CD8-positive, alpha-beta memory T cell (primary cell): ENCODE measurements around the gene PDGFA. TPM values are rescaled to one million over a fixed set of nuclear protein-coding genes. Genes with fewer than 3 reads are reported as not detected.
A peak's percentile ranks its signal among the peaks of the same experiment; 100 is the strongest.

Experiments used
- CTCF ChIA-PET: fragments of 350-600 bp; sonication (Branson Sonifier 250); formaldehyde crosslinking; loops from one replicate; lab custom pipeline; 2021; ENCODE audit warnings: antibody characterized with exemption; lab: Charles Lee
- POLR2A ChIA-PET: fragments of 350-600 bp; sonication (Branson Sonifier 250); formaldehyde crosslinking; loops from one replicate; lab custom pipeline; 2021; ENCODE audit warnings: antibody characterized with exemption; lab: Charles Lee
- DNase-seq, 5 donors: peaks; one replicate each; pipeline versions ENCODE4 v3.0.0 to v3.0.0-alpha.2; 2020 to 2022; ENCODE audit warnings: mixed read lengths in 1 of 5
- H3K27ac ChIP-seq: one replicate; pipeline ENCODE4 v1.7.0; 2013; ENCODE audit warnings: low read depth, mild to moderate bottlenecking, low read length, moderate library complexity
- H3K27me3 ChIP-seq: 2 replicates; pipeline ENCODE4 v1.7.0; 2013; ENCODE audit warnings: low read length, mild to moderate bottlenecking; ENCODE audit not compliant: insufficient read depth, poor library complexity, severe bottlenecking
- H3K36me3 ChIP-seq: 2 replicates; pipeline ENCODE4 v1.7.0; 2013; ENCODE audit warnings: mild to moderate bottlenecking, low read length, moderate library complexity; ENCODE audit not compliant: insufficient read depth
- H3K4me1 ChIP-seq: 2 replicates; pipeline ENCODE4 v1.7.0; 2013; ENCODE audit warnings: mild to moderate bottlenecking, low read length, moderate library complexity; ENCODE audit not compliant: insufficient read depth
- H3K4me3 ChIP-seq: 2 replicates; pipeline ENCODE4 v1.7.0; 2013; ENCODE audit warnings: mild to moderate bottlenecking, low read length
- H3K9me3 ChIP-seq: 2 replicates; pipeline ENCODE4 v1.7.0; 2013; ENCODE audit warnings: mild to moderate bottlenecking, low read length
- H3K27ac Mint-ChIP-seq, 8 donors: one replicate each; pipeline ENCODE4 v1.8.0; 2020 to 2021; ENCODE audit warnings: mixed read lengths in 8 of 8, mild to moderate bottlenecking in 6 of 8, inconsistent platforms in 3 of 8, moderate library complexity in 3 of 8
- H3K27me3 Mint-ChIP-seq, 2 donors: one replicate each; pipeline ENCODE4 v1.8.0; 2020 to 2021; ENCODE audit warnings: mixed read lengths in 2 of 2, mild to moderate bottlenecking in 1 of 2, moderate library complexity in 1 of 2
- H3K36me3 Mint-ChIP-seq, 3 donors: one replicate each; pipeline ENCODE4 v1.8.0; 2020 to 2021; ENCODE audit warnings: mixed read lengths in 3 of 3, inconsistent platforms in 1 of 3, mild to moderate bottlenecking in 1 of 3
- H3K4me1 Mint-ChIP-seq, 3 donors: one replicate each; pipeline ENCODE4 v1.8.0; 2020 to 2021; ENCODE audit warnings: mixed read lengths in 3 of 3, inconsistent platforms in 1 of 3, mild to moderate bottlenecking in 1 of 3
- H3K4me3 Mint-ChIP-seq, 7 donors: one replicate each; pipeline ENCODE4 v1.8.0; 2020 to 2021; ENCODE audit warnings: mixed read lengths in 7 of 7, mild to moderate bottlenecking in 6 of 7, moderate library complexity in 4 of 7, inconsistent platforms in 2 of 7
- H3K9me3 Mint-ChIP-seq, 5 donors: one replicate each; pipeline ENCODE4 v1.8.0; 2020 to 2022; ENCODE audit warnings: mixed read lengths in 5 of 5, mild to moderate bottlenecking in 3 of 5, moderate library complexity in 2 of 5, inconsistent platforms in 1 of 5
- polyA plus RNA-seq: library from polyadenylated mRNA; unstranded; fragments of 300-500 nt; fragmentation: Illumina TruSeq; gene quantifications from one replicate; pipeline ENCODE4 v1.2.3, GENCODE V29; 2021
- total RNA-seq, 2 experiments: library from RNA; stranded (reverse); gene quantifications; one replicate each; pipeline ENCODE4 v1.2.3, GENCODE V29; 2021

The PDGFA gene
- total and polyA plus RNA-seq, 3 experiments from 2014 or later, result 0.68 to 11.9 (median 11.6) TPM

DNA sequence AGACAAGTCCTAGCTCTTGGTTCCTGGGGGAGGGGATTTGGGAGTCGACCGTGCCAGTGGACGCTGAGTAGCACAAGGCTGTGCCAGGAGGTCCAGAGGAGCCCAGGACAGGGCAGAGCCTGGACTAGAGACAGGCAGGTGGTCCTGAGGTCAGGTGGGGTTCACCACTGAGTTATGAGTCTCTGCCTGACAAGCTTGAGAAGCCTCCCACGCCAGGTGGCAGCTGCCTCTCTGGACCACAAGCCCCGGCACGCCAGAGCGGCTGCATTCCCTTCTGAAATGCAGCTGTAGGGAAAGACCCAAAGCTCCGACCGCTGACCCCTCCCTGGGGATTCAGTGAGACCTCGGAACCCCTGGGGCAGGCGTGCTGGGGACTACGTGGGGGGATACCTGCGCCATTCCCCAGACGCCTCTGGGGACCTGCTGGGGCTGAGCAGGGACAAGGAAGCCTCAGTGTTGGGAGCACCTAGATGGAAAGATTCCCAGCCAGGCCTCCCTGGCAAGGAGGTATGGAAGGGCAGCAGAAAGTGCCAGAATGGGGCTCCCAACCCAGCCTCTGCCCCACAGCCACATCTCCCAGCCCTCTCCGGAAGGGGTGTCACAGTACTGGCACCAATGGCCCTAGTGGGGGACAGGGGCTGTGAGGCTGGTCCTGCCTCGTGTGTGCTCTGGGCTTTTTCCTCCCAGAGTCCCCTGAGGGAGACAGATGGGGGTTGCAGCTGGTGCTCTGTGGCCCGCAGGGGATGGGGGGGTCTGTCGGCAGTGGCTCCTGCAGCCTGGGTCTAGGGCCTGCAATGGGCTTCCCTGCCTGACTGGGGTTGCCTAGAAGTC lies 29.0 kb downstream of the PDGFA start:
- no peaks in the 10 kb centered on the region for H3K36me3 ChIP-seq
- DNase-seq, result no peak
- CTCF ChIA-PET, result no interaction called here
- POLR2A ChIA-PET, result no interaction called here
- H3K4me1 ChIP-seq, result no peaks in the 10 kb centered on the region
- H3K27ac ChIP-seq, result no peak overlapping the region
- Mint-ChIP-seq H3K4me1 (no peaks in the 10 kb centered on the region), H3K36me3 (no peaks in the 10 kb centered on the region), H3K4me3 (no peak overlapping the region), H3K27me3 (peaks cover 1 to 16% of the 10 kb centered on the region in 2 donors), H3K9me3 (no peaks in the 10 kb centered on the region), H3K27ac (peak overlapping the region in 2 of 8 donors; percentile 51 to 75)
- no peaks in the 10 kb centered on the region for H3K9me3 ChIP-seq
- H3K4me3 ChIP-seq, result no peak overlapping the region
- peaks cover 5% of the 10 kb centered on the region for H3K27me3 ChIP-seq

DNA sequence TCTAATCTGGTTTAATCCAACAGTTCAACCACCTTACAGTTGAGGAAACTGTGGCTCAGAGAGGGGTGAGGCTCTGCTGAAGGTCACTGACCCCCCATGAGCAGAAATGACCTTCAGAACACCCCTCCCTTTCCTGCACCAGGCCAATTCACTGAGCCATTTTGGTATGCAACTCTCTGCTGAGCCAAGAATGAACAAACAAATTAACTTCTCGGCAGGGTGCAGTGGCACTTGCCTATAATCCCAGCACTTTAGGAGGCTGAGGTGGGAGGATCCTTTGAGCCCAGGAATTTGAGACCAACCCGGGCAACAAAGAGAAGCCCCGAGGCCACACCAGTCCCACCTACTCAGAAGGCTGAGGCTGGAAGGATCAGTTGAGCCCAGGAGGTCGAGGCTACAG lies 29.8 kb downstream of the PDGFA start:
- Mint-ChIP-seq H3K27me3 (peaks cover 1 to 16% of the 10 kb centered on the region in 2 donors), H3K4me1 (no peaks in the 10 kb centered on the region), H3K9me3 (no peaks in the 10 kb centered on the region), H3K27ac (no peak overlapping the region), H3K4me3 (no peak overlapping the region), H3K36me3 (no peaks in the 10 kb centered on the region)
- ChIA-PET CTCF (no interaction called here), POLR2A (no interaction called here)
- DNase-seq, result peak in 1 of 5 donors; percentile 3
- Histone ChIP-seq H3K27ac (no peak overlapping the region), H3K4me1 (no peaks in the 10 kb centered on the region), H3K9me3 (no peaks in the 10 kb centered on the region), H3K27me3 (peaks cover 5% of the 10 kb centered on the region), H3K4me3 (no peak overlapping the region), H3K36me3 (no peaks in the 10 kb centered on the region)

GRCh38 chr7:486216-486743 lies 33.4 kb downstream of the PDGFA start:
- Mint-ChIP-seq H3K4me3 (no peak overlapping the region), H3K27me3 (peaks cover 6 to 34% of the 10 kb centered on the region in 2 donors), H3K27ac (no peak overlapping the region), H3K4me1 (no peaks in the 10 kb centered on the region), H3K36me3 (peaks cover 0 to 5% (median 0%) of the 10 kb centered on the region in 3 donors), H3K9me3 (peaks cover 0 to 3% (median 0%) of the 10 kb centered on the region in 5 donors)
- Histone ChIP-seq H3K36me3 (no peaks in the 10 kb centered on the region), H3K4me1 (no peaks in the 10 kb centered on the region), H3K27ac (no peak overlapping the region), H3K9me3 (no peaks in the 10 kb centered on the region), H3K4me3 (no peak overlapping the region), H3K27me3 (peaks cover 5% of the 10 kb centered on the region)
- DNase-seq, result peak in 1 of 5 donors; percentile 14
- ChIA-PET POLR2A (no interaction called here), CTCF (no interaction called here)

DNA sequence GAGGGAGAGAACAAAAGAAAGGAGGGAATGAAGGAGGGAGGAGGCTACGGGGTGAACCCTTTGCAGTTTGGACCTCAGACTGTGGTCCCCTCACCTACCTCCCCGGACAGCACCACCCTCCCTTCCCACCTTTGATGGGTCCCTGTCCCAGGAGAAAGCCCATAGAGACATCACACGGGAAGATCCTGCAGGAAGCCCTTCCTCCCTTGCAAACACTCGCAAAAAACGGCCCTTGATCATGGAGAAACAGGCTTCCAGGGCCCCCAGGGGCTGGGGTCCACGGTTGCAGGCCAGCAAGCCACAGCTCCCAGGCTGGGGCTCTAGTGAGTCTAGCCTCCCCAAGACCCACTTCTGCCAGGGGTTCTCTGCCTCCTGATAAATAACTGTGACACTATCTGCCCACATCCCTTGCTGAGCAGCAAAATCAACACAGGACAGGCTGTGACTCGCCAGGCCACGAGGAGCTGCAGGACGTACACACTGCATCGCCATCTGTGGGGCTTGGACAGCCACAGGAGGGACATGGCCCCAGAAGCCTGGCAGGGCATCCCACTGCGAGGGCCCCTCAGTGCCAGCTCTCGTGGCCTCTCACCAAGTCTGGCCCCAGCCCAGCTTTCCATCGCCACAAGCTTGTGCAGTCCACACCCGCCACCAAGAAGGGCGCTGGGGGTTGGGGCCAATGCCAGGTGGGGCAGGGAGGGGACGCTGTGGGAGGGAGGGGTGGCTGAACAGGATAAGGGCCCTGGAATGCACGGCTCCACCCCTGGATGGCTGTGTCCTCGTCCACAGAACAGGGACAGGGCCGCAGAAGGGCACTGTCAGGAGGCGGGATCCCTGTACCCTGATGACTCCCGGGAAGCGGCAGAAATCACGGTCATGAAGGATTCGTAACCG lies 34.2 kb downstream of the PDGFA start:
- ChIA-PET POLR2A (no interaction called here), CTCF (no interaction called here)
- Histone ChIP-seq H3K4me3 (no peak overlapping the region), H3K36me3 (no peaks in the 10 kb centered on the region), H3K27me3 (peaks cover 5% of the 10 kb centered on the region), H3K27ac (no peak overlapping the region), H3K4me1 (no peaks in the 10 kb centered on the region), H3K9me3 (no peaks in the 10 kb centered on the region)
- H3K27ac Mint-ChIP-seq, result no peak overlapping the region
- H3K4me3 Mint-ChIP-seq, result no peak overlapping the region
- no peaks in the 10 kb centered on the region for H3K4me1 Mint-ChIP-seq
- peak in 1 of 5 donors; percentile 26 for DNase-seq
- peaks cover 0 to 5% (median 0%) of the 10 kb centered on the region in 3 donors for H3K36me3 Mint-ChIP-seq
- peaks cover 6 to 34% of the 10 kb centered on the region in 2 donors for H3K27me3 Mint-ChIP-seq
- H3K9me3 Mint-ChIP-seq, result peaks cover 0 to 3% (median 0%) of the 10 kb centered on the region in 5 donors

DNA sequence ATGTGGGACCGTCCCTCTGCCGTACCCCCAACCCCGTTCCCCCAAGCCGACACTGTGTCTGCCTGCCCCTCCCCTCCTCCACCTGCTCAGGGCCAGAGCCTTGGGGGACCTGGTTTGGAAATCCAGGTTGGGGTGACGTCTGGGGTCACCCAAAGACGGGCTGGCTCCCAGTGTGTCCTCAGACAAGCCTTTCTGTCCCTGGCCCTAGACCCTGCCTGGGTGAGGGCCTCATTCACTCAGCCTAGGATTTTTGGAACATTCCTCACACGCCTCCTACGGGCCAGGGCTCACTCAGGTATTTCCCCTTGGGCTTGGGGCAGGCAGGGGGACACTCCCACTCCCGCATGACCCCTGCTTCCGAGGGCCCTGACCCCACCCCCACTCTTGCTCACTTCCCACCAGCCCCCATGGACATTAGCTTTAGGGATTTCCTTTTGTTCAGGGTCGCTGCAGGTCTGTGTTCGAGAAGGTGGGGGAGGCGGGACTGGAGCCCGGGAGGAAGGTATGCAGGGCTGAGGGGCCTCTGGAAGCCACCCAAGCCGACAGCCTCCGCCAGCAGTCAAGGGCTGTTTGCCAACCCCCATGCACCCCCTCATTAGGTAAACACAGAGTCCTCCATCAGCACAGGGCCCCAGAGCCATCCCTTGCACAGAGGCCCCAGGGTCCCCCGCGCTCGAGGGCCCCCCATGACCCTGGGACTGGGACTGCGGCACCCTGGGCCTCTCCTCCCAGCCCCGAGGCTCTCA lies 35.1 kb downstream of the PDGFA start:
- Histone ChIP-seq H3K36me3 (no peaks in the 10 kb centered on the region), H3K27me3 (peaks cover 4% of the 10 kb centered on the region), H3K9me3 (no peaks in the 10 kb centered on the region), H3K4me3 (no peak overlapping the region), H3K27ac (no peak overlapping the region), H3K4me1 (no peaks in the 10 kb centered on the region)
- peak in 1 of 5 donors; percentile 43 for DNase-seq
- peaks cover 0 to 5% (median 0%) of the 10 kb centered on the region in 3 donors for H3K36me3 Mint-ChIP-seq
- POLR2A ChIA-PET, result no interaction called here
- H3K27ac Mint-ChIP-seq, result no peak overlapping the region
- H3K4me1 Mint-ChIP-seq, result no peaks in the 10 kb centered on the region
- no peak overlapping the region for H3K4me3 Mint-ChIP-seq
- peaks cover 0 to 3% (median 0%) of the 10 kb centered on the region in 5 donors for H3K9me3 Mint-ChIP-seq
- CTCF ChIA-PET, result no interaction called here
- H3K27me3 Mint-ChIP-seq, result peaks cover 5 to 34% of the 10 kb centered on the region in 2 donors

- Histone ChIP-seq H3K27me3 (no peaks in the 10 kb centered on the region), H3K36me3 (no peaks in the 10 kb centered on the region), H3K4me3 (no peak overlapping the region), H3K4me1 (no peaks in the 10 kb centered on the region), H3K27ac (no peak overlapping the region), H3K9me3 (no peaks in the 10 kb centered on the region)
- H3K4me1 Mint-ChIP-seq, result no peaks in the 10 kb centered on the region
- no peak overlapping the region for H3K27ac Mint-ChIP-seq
- H3K4me3 Mint-ChIP-seq, result no peak overlapping the region
- POLR2A ChIA-PET, result no interaction called here
- peaks cover 5 to 38% of the 10 kb centered on the region in 2 donors for H3K27me3 Mint-ChIP-seq
- CTCF ChIA-PET, result no interaction called here
- peaks cover 0 to 5% (median 0%) of the 10 kb centered on the region in 3 donors for H3K36me3 Mint-ChIP-seq
- peaks cover 0 to 3% (median 0%) of the 10 kb centered on the region in 5 donors for H3K9me3 Mint-ChIP-seq
- DNase-seq, result no peak
These were observed 35.8 kb downstream of the PDGFA start for GRCh38 chr7:483656-484355.

DNA sequence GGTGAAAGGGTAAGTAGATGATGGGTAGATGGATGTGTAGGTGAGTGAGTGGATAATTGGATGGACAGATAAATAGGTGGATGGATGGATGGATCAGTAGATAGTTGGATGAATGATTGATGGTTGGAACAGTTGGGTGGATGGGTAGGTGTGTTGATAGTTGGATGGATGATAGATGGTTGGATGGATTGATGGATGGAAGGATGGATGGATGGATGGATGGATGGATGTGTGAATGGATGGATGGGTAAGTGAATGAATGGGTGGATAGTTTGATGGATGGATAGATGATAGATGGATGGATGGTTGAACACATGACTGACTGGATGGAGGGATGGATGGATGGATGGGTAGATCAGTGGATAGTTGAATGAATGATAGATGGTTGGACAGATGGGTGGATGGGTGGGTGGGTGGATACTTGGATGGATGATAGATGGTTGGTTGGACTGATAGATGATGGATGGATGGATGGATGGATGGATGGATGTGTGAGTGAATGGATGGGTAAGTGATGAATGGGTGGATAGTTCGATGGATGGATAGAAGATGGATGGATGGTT lies 37.0 kb downstream of the PDGFA start:
- Mint-ChIP-seq H3K27me3 (peaks cover 5 to 34% of the 10 kb centered on the region in 2 donors), H3K36me3 (peaks cover 0 to 5% (median 0%) of the 10 kb centered on the region in 3 donors), H3K4me1 (no peaks in the 10 kb centered on the region), H3K4me3 (no peak overlapping the region), H3K9me3 (peaks cover 0 to 3% (median 0%) of the 10 kb centered on the region in 5 donors), H3K27ac (peak overlapping the region in 1 of 8 donors; percentile 37)
- no peaks in the 10 kb centered on the region for H3K4me1 ChIP-seq
- no peak overlapping the region for H3K4me3 ChIP-seq
- no peak for DNase-seq
- no peaks in the 10 kb centered on the region for H3K9me3 ChIP-seq
- no peaks in the 10 kb centered on the region for H3K27me3 ChIP-seq
- no peaks in the 10 kb centered on the region for H3K36me3 ChIP-seq
- H3K27ac ChIP-seq, result no peak overlapping the region
- POLR2A ChIA-PET, result no interaction called here
- CTCF ChIA-PET, result no interaction called here
